Thymus (tissue), 11 donors: ENCODE results near the gene SLC35B1. TPM values are rescaled to one million over a fixed set of nuclear protein-coding genes. Genes with fewer than 3 reads are reported as not detected.

Source experiments
- DNase-seq, 9 donors: peaks; one replicate each; pipeline ENCODE4 v3.0.0-alpha.2; 2013; ENCODE audit warnings: low spot score in 9 of 9, low read depth in 6 of 9, missing footprints in 1 of 9
- H3K27ac ChIP-seq, 2 donors: one replicate each; pipeline ENCODE4 v1.5.1; 2013; ENCODE audit warnings: control low read depth in 1 of 2, low read depth in 1 of 2, low read length in 1 of 2, mild to moderate bottlenecking in 1 of 2, moderate library complexity in 1 of 2
- H3K27me3 ChIP-seq, 2 donors: one replicate each; pipeline ENCODE4 v1.5.1; 2013; ENCODE audit warnings: low read length in 1 of 2; ENCODE audit not compliant: control insufficient read depth in 2 of 2, insufficient read depth in 1 of 2
- H3K36me3 ChIP-seq, 2 donors: one replicate each; pipeline ENCODE4 v1.5.1; 2013; ENCODE audit warnings: low read length in 1 of 2, mild to moderate bottlenecking in 1 of 2, moderate library complexity in 1 of 2; ENCODE audit not compliant: control insufficient read depth in 2 of 2, insufficient read depth in 2 of 2
- H3K4me1 ChIP-seq, 2 donors: one replicate each; pipeline ENCODE4 v1.5.1; 2013; ENCODE audit warnings: low read length in 2 of 2; ENCODE audit not compliant: control insufficient read depth in 2 of 2, insufficient read depth in 2 of 2
- H3K4me3 ChIP-seq, 2 donors: one replicate each; pipeline ENCODE4 v1.5.1; 2013; ENCODE audit warnings: low read length in 2 of 2, control low read depth in 1 of 2, mild to moderate bottlenecking in 1 of 2
- H3K9me3 ChIP-seq, 2 donors: one replicate each; pipeline ENCODE4 v1.5.1; 2013; ENCODE audit warnings: low read length in 1 of 2, mild to moderate bottlenecking in 1 of 2; ENCODE audit not compliant: control insufficient read depth in 2 of 2, insufficient read depth in 1 of 2
- WGBS: extraction: QIAGEN DNeasy Blood & Tissue Kit; methylation state at CpG from one replicate; pipeline ENCODE4 v1.1.7; 2013; 5-methylcytosine and 5-hydroxymethylcytosine counted together
- polyA plus RNA-seq: library from polyadenylated mRNA; stranded (reverse); fragments of 200-250 nt; gene quantifications from one replicate; pipeline ENCODE4 v1.2.3, GENCODE V29; 2013
- total RNA-seq: library from RNA; stranded (reverse); fragments of 120-200 nt; gene quantifications from one replicate; pipeline ENCODE4 v1.2.4, GENCODE V29; 2013
- donor health status: healthy.

Gene SLC35B1
- total and polyA plus RNA-seq, 2 donors = 33.3 to 50.0 TPM

GRCh38 chr17:49670002-49670401 is 37.8 kb downstream of the SLC35B1 start:
- Histone ChIP-seq H3K4me3 (no peak overlapping the region), H3K27me3 (no peaks in the 10 kb centered on the region), H3K27ac (no peak overlapping the region), H3K9me3 (no peaks in the 10 kb centered on the region), H3K36me3 (peaks cover 0 to 14% of the 10 kb centered on the region in 2 donors), H3K4me1 (no peaks in the 10 kb centered on the region)
- DNase-seq = no peak
- WGBS = 99% methylated on average over 1 of the region's 1 CpG

- H3K4me1 ChIP-seq = no peaks in the 10 kb centered on the region
- DNase-seq = no peak
- H3K4me3 ChIP-seq = no peak overlapping the region
- H3K9me3 ChIP-seq = no peaks in the 10 kb centered on the region
- peaks cover 3 to 5% of the 10 kb centered on the region in 2 donors for H3K36me3 ChIP-seq
- H3K27me3 ChIP-seq = no peaks in the 10 kb centered on the region
- no peak overlapping the region for H3K27ac ChIP-seq
- 93% methylated on average over 2 of the region's 2 CpGs for WGBS
Observed at GRCh38 chr17:49667854-49668253, 39.9 kb downstream of the SLC35B1 start.

GRCh38 chr17:49664706-49665211 is 43.0 kb downstream of the SLC35B1 start:
- DNase-seq = no peak
- no peaks in the 10 kb centered on the region for H3K4me1 ChIP-seq
- no peak overlapping the region for H3K4me3 ChIP-seq
- H3K36me3 ChIP-seq = peaks cover 0 to 3% of the 10 kb centered on the region in 2 donors
- H3K27ac ChIP-seq = no peak overlapping the region
- WGBS = 91% methylated on average over 3 of the region's 3 CpGs
- no peaks in the 10 kb centered on the region for H3K9me3 ChIP-seq
- H3K27me3 ChIP-seq = no peaks in the 10 kb centered on the region

GRCh38 chr17:49659661-49660382 is 47.9 kb downstream of the SLC35B1 start:
- H3K36me3 ChIP-seq = peaks cover 3 to 4% of the 10 kb centered on the region in 2 donors
- no peak overlapping the region for H3K27ac ChIP-seq
- no peaks in the 10 kb centered on the region for H3K4me1 ChIP-seq
- WGBS = 99% methylated on average over 3 of the region's 3 CpGs
- no peak for DNase-seq
- H3K9me3 ChIP-seq = no peaks in the 10 kb centered on the region
- no peak overlapping the region for H3K4me3 ChIP-seq
- no peaks in the 10 kb centered on the region for H3K27me3 ChIP-seq

- Histone ChIP-seq H3K9me3 (no peaks in the 10 kb centered on the region), H3K27me3 (no peaks in the 10 kb centered on the region), H3K4me3 (no peak overlapping the region), H3K36me3 (peaks cover 0 to 4% of the 10 kb centered on the region in 2 donors), H3K4me1 (no peaks in the 10 kb centered on the region), H3K27ac (no peak overlapping the region)
- WGBS = 95% methylated on average over 1 of the region's 1 CpG
- no peak for DNase-seq
Observed at GRCh38 chr17:49656247-49656646, 51.5 kb downstream of the SLC35B1 start.

Other genes with a start within 250 kb of the SLC35B1 start
- gene NGFR, start 212.7 kb downstream of the SLC35B1 start, total RNA-seq = 1.9 TPM
- gene NGFR, start 212.7 kb downstream of the SLC35B1 start, polyA plus RNA-seq = 5.0 TPM
- gene NXPH3, start 132.1 kb downstream of the SLC35B1 start, total RNA-seq = 0.52 TPM
- gene NXPH3, start 132.1 kb downstream of the SLC35B1 start, polyA plus RNA-seq = 2.3 TPM
- gene SPOP, start 29.9 kb downstream of the SLC35B1 start, total RNA-seq = 64.3 TPM
- gene SPOP, start 29.9 kb downstream of the SLC35B1 start, polyA plus RNA-seq = 54.7 TPM
- gene FAM117A, start 56.2 kb upstream of the SLC35B1 start, total RNA-seq = 10.3 TPM
- gene FAM117A, start 56.2 kb upstream of the SLC35B1 start, polyA plus RNA-seq = 13.6 TPM
- 28.9 TPM for gene KAT7, start 80.7 kb upstream of the SLC35B1 start, total RNA-seq
- 14.2 TPM for gene KAT7, start 80.7 kb upstream of the SLC35B1 start, polyA plus RNA-seq
- gene TAC4, start 140.1 kb upstream of the SLC35B1 start, total RNA-seq = 0.14 TPM
- 0.32 TPM for gene TAC4, start 140.1 kb upstream of the SLC35B1 start, polyA plus RNA-seq